ENCODE data around the gene CCR4. TPM values are rescaled to one million over a fixed set of nuclear protein-coding genes. Genes with fewer than 3 reads are reported as not detected.
"Not testable (repeated sequence)": the region's sequence is repeated elsewhere in the genome, so short reads cannot be mapped to it uniquely, and the experiment has no call there.

Gene CCR4
- total and polyA plus RNA-seq, 12 donors: 0.04 to 0.39 (median 0.21) TPM; not detected in 4

DNA sequence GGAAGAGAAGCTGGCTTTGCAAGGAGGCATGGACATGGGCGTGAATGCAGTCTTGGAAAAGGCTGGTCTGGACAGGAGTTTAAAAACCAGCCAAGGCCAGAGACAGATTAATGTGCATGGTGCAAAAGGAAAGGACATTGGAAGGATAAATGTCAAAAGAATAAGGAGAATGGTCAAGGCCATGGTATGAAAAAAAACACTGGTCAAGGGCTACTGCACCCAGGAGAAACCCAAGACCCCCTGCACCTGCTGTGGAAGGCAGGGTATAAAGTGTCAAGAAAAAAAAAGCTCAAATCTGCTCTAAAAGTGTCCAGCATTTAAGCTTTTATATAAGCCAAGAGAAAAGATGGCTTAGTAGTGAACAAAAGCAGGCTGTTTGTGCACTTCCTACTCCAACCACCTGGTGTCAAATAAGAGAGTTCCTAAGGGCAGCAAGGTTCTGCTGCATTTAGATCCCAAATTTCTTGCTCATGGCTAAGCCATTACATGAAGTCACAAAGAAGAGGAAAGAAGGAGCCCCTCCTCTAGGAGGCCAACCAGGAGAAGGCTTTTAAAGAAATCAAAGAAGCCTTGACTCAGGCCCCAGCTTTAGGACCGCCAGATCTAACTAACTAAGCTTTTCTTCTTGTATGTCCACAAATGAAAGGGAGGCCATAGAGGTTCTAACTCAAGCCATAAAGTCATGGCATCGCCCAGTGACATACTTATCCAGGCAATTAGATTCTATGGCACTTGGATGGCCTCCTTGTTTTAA is 16.9 kb downstream of the CCR4 start:
- H3K4me1 ChIP-seq (replicated peaks in 1 of 2): no peaks in the 10 kb centered on the region
- no peak for DNase-seq
- H3K27me3 ChIP-seq: no peaks in the 10 kb centered on the region
- 82 to 97% (median 88%) methylated on average over 3 of the region's 3 CpGs for WGBS, 4 donors
- intact Hi-C loops (cut with DNase I): no loop called here
- TF ChIP-seq, protein P1, sequence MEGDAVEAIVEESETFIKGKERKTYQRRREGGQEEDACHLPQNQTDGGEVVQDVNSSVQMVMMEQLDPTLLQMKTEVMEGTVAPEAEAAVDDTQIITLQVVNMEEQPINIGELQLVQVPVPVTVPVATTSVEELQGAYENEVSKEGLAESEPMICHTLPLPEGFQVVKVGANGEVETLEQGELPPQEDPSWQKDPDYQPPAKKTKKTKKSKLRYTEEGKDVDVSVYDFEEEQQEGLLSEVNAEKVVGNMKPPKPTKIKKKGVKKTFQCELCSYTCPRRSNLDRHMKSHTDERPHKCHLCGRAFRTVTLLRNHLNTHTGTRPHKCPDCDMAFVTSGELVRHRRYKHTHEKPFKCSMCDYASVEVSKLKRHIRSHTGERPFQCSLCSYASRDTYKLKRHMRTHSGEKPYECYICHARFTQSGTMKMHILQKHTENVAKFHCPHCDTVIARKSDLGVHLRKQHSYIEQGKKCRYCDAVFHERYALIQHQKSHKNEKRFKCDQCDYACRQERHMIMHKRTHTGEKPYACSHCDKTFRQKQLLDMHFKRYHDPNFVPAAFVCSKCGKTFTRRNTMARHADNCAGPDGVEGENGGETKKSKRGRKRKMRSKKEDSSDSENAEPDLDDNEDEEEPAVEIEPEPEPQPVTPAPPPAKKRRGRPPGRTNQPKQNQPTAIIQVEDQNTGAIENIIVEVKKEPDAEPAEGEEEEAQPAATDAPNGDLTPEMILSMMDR (IDR thresholded peaks at IDR 0.05): no peak
- TF ChIP-seq POLR2A (IDR thresholded peaks at IDR 0.05): no peak
- H3K27ac ChIP-seq: no peak overlapping the region
- no peaks in the 10 kb centered on the region for H3K36me3 ChIP-seq (replicated peaks in 1 of 2)
- H3K4me3 ChIP-seq: no peak overlapping the region
- no peaks in the 10 kb centered on the region for H3K9me3 ChIP-seq (replicated peaks in 1 of 3)

DNA sequence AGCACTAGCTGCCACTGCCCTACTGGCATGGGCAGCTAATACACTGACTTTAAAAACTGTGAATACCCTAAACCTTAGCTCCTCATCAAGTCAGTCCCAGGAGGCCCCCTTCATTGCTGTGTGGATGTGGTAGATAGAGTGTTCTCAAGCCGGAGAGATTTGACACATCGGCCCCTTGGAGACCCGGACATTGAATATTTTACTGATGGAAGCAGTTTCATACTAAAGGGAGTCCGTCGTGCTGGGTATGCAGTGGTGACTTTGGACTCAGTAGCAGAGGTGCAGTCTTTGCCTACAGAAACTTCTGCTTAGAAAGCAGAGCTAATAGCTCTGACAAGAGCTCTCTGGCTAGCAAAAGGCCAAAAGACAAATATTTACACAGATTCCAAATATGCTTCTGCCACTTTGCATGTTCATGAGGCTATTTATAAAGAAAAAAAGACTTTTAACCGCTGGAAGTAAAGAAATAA is 17.5 kb downstream of the CCR4 start:
- H3K36me3 ChIP-seq (replicated peaks in 1 of 2): no peaks in the 10 kb centered on the region
- no peak for DNase-seq
- H3K9me3 ChIP-seq (replicated peaks in 1 of 3): no peaks in the 10 kb centered on the region
- H3K4me3 ChIP-seq: no peak overlapping the region
- H3K27me3 ChIP-seq: no peaks in the 10 kb centered on the region
- intact Hi-C loops (cut with DNase I): no loop called here
- no peak for TF ChIP-seq POLR2A (IDR thresholded peaks at IDR 0.05)
- TF ChIP-seq, protein P1 (IDR thresholded peaks at IDR 0.05): no peak
- 89 to 94% (median 92%) methylated on average over 6 of the region's 6 CpGs for WGBS, 4 donors
- H3K4me1 ChIP-seq (replicated peaks in 1 of 2): no peaks in the 10 kb centered on the region
- H3K27ac ChIP-seq: no peak overlapping the region

DNA sequence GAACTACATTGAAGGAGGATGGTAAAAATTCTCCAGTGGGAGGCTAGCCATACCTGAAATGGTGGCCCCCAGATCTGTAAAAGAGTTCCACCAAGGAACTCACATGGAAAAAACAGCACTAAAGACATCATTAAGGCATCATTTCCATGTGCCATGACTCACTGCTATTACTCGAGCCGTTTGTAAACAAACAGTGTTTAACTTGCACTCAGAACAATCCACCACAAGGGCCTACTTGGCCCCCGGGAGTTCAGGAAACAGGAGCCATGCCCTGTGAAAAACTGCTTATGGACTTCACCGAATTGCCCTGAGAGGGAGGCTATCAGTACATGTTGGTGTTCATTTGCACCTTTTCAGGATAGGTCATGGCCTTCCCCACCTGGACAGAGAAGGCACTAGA is 18.2 kb downstream of the CCR4 start:
- DNase-seq: no peak
- TF ChIP-seq, protein P1 (IDR thresholded peaks at IDR 0.05): no peak
- TF ChIP-seq POLR2A (IDR thresholded peaks at IDR 0.05): no peak
- Histone ChIP-seq H3K36me3 (replicated peaks in 1 of 2) (no peaks in the 10 kb centered on the region), H3K4me1 (replicated peaks in 1 of 2) (no peaks in the 10 kb centered on the region), H3K27me3 (no peaks in the 10 kb centered on the region), H3K4me3 (no peak overlapping the region), H3K27ac (no peak overlapping the region), H3K9me3 (replicated peaks in 1 of 3) (no peaks in the 10 kb centered on the region)
- intact Hi-C loops (cut with DNase I): no loop called here
- 86 to 94% (median 89%) methylated on average over 4 of the region's 4 CpGs for WGBS, 4 donors

DNA sequence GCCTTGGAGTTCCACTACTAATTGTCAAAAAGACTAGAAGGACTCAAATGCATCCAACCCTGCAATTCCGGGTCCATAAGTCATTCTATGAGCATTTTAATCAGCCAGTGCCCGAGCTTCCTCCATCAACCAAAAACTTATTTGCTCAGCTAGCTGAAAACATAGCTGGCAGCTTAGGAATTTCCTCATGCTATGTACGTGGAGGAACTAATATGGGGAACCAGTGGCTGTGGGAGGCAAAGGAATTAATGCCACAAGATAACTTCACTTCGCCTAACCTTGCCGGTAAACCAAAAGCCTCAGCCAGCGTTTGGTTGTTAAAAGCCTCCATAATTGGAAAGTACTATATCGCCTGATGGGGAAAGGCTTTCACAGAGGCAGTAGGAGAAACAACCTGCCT is 19.8 kb downstream of the CCR4 start:
- H3K4me3 ChIP-seq: not testable (repeated sequence)
- whole genome bisulfite sequencing, 4 donors: 87 to 91% (median 87%) methylated on average over 7 of the region's 7 CpGs

More for the DNA sequence above, 19.8 kb downstream of the CCR4 start:
- H3K4me1 ChIP-seq (replicated peaks in 1 of 2); H3K27ac ChIP-seq; DNase-seq; H3K36me3 ChIP-seq (replicated peaks in 1 of 2); intact Hi-C loops (cut with DNase I); H3K9me3 ChIP-seq (replicated peaks in 1 of 3); H3K27me3 ChIP-seq: not testable (repeated sequence)

All from adrenal gland (tissue), 12 donors.